Adipocyte (in vitro differentiated cells): ENCODE measurements around the gene GRIN2B.

Source experiments
- DNase-seq: peaks from one replicate; pipeline ENCODE4 v3.0.0-alpha.2; 2015; ENCODE audit warnings: low read depth
- H3K27me3 ChIP-seq: replicated peaks from 2 replicates; pipeline ENCODE4 v1.7.0; 2013; ENCODE audit warnings: mild to moderate bottlenecking, low read length, moderate library complexity; ENCODE audit not compliant: control insufficient read depth, insufficient read depth
- H3K36me3 ChIP-seq: 2 replicates; pipeline ENCODE4 v1.7.0; 2013; ENCODE audit warnings: low read length, mild to moderate bottlenecking, moderate library complexity; ENCODE audit not compliant: control insufficient read depth, insufficient read depth, severe bottlenecking
- H3K4me1 ChIP-seq: 2 replicates; pipeline ENCODE4 v1.7.0; 2013; ENCODE audit warnings: mild to moderate bottlenecking, low read length, moderate library complexity; ENCODE audit not compliant: control insufficient read depth, insufficient read depth
- H3K4me3 ChIP-seq: 2 replicates; pipeline ENCODE4 v1.7.0; 2013; ENCODE audit warnings: mild to moderate bottlenecking, low read length, moderate library complexity
- H3K9ac ChIP-seq: 2 replicates; pipeline ENCODE4 v1.7.0; 2013; ENCODE audit warnings: mild to moderate bottlenecking, low read length, moderate library complexity
- H3K9me3 ChIP-seq: 2 replicates; pipeline ENCODE4 v1.7.0; 2013; ENCODE audit warnings: mild to moderate bottlenecking, low read length, moderate library complexity; ENCODE audit not compliant: control insufficient read depth

The GRIN2B gene

GRCh38 chr12:13979772-13980378 lies 1.5 kb downstream of the GRIN2B start:
- no peak for DNase-seq
- Histone ChIP-seq H3K9ac (no peak overlapping the region), H3K9me3 (peaks cover 3% of the 10 kb centered on the region), H3K27me3 (peaks cover 74% of the 10 kb centered on the region), H3K4me1 (peaks cover 10% of the 10 kb centered on the region), H3K36me3 (no peaks in the 10 kb centered on the region), H3K4me3 (peak overlapping the region; percentile 83)

GRCh38 chr12:13978876-13979275 lies 2.5 kb downstream of the GRIN2B start:
- H3K27me3 ChIP-seq = peaks cover 75% of the 10 kb centered on the region
- DNase-seq = no peak

DNA sequence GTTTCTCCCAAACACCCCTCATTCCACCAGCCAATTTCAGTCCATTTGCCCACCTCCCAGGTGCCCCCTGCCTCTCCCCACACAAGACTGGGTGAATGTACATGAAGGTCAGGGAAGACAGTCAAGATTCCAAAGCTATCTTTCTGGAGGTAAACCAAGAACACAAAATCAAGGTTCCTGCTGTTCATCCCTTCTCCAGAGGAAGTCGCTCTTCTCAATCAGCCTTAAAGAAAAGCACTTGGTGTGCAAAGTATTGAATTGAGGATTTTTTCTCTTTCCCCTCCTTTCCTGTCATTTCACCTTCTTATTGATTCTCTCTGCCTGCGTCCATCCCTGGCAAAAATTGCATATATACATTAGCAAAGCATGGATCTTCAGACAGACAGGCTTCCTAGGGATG lies 4.5 kb downstream of the GRIN2B start:
- Histone ChIP-seq H3K9me3 (no peaks in the 10 kb centered on the region), H3K9ac (no peak overlapping the region), H3K4me1 (peaks cover 10% of the 10 kb centered on the region), H3K36me3 (no peaks in the 10 kb centered on the region), H3K4me3 (no peak overlapping the region), H3K27me3 (peaks cover 58% of the 10 kb centered on the region)
- no peak for DNase-seq

More at GRCh38 chr12:13978876-13979275, 2.5 kb downstream of the GRIN2B start:
- Histone ChIP-seq H3K4me3 (no peak overlapping the region), H3K36me3 (no peaks in the 10 kb centered on the region), H3K9ac (no peak overlapping the region), H3K4me1 (peaks cover 10% of the 10 kb centered on the region), H3K9me3 (peaks cover 3% of the 10 kb centered on the region)

DNA sequence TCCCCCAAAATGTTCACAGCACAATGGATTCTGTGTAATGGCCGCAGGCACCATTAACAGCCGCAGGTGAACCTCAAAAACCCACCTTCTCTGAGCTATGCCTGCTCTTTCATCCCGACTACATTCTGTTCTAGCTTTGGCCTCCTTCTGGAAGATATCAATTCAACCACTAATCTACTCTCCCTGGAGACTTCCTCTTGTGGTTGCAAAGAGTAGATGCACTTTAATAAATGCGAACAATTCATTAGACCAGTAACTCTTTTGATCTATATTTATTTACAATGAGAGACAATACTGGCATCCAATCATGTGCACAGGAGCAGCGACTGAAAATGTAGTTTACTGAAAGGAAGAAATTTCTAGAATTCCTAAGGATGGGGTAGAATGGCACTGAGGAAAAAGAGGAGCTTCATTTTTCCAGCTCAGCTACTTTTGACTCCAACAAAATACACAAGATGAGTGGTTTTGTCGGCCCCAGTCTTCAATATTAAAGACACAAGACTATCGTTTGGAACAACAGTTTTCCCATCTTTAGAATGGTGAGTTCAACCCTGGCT lies 5.3 kb downstream of the GRIN2B start:
- no peaks in the 10 kb centered on the region for H3K36me3 ChIP-seq
- no peak overlapping the region for H3K4me3 ChIP-seq
- H3K27me3 ChIP-seq = peaks cover 54% of the 10 kb centered on the region
- no peak overlapping the region for H3K9ac ChIP-seq
- H3K9me3 ChIP-seq = no peaks in the 10 kb centered on the region
- peaks cover 7% of the 10 kb centered on the region for H3K4me1 ChIP-seq
- DNase-seq = no peak

DNA sequence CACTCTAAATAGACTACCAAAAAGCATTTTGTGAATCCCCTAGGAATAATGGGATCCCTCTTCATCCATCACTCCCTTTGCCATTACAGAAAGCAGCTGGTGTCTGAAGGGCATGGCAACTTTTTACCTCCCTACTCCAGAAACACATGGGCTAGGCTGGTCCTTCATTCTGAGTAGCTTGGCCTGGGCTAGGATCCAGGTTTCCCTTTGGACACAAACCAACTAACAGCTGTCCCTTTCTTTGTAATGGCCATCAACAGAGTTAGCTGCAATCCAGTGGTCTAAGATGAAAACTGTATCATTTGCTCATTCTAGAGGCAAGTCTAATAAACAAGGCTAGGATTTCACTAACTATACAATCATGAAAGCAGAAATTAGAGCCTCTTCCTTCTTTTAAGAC lies 7.4 kb downstream of the GRIN2B start:
- no peak overlapping the region for H3K9ac ChIP-seq
- H3K4me1 ChIP-seq = no peaks in the 10 kb centered on the region
- no peaks in the 10 kb centered on the region for H3K36me3 ChIP-seq
- H3K4me3 ChIP-seq = no peak overlapping the region
- no peak for DNase-seq
- peaks cover 36% of the 10 kb centered on the region for H3K27me3 ChIP-seq
- no peaks in the 10 kb centered on the region for H3K9me3 ChIP-seq

- H3K27me3 ChIP-seq = peaks cover 23% of the 10 kb centered on the region
- no peak for DNase-seq
- no peaks in the 10 kb centered on the region for H3K4me1 ChIP-seq
- H3K9me3 ChIP-seq = no peaks in the 10 kb centered on the region
- no peak overlapping the region for H3K9ac ChIP-seq
- no peak overlapping the region for H3K4me3 ChIP-seq
- H3K36me3 ChIP-seq = no peaks in the 10 kb centered on the region
Observed at GRCh38 chr12:13970803-13971202, 10.6 kb downstream of the GRIN2B start.

DNA sequence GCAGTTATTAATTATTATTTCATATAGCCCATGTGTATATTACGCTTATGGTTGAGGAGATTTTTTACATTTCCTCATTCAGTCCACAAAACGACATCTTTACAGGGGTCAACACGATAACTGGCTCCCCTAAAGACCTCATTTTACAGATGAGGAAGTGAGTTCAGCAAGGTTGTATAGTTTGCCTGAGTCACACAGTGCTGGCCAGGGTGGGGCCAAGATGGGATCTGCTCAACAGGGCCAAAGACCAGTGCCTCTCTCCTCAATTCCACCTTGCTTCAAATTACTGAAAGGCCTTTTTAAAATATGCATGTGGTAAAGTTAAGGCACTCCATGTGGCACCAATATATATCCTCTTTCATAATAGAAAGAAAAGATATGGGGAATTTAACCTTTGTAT lies 13.1 kb downstream of the GRIN2B start:
- Histone ChIP-seq H3K4me3 (no peak overlapping the region), H3K9ac (no peak overlapping the region), H3K36me3 (no peaks in the 10 kb centered on the region), H3K9me3 (no peaks in the 10 kb centered on the region), H3K4me1 (no peaks in the 10 kb centered on the region), H3K27me3 (peaks cover 26% of the 10 kb centered on the region)
- no peak for DNase-seq

DNA sequence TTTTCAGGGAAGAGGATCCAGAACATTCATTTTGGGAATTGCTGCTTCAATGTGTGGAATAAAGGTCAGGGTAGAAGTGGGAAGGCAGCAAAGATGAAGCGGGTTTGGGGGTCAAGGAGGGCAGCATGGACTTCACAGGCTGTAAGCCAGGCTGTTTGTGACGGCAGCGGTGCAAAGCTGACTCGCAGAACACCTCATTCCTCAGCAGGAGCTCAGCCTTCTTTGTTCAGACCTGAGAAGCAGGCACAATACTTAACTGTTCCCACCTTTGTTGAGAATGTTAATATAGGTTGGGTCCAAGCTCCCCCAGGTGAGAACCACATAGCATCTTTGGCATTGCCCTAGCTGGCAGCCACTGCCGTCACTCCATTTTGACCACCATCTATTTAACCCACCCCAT lies 16.7 kb downstream of the GRIN2B start:
- H3K36me3 ChIP-seq = no peaks in the 10 kb centered on the region
- H3K27me3 ChIP-seq = peaks cover 44% of the 10 kb centered on the region
- H3K9ac ChIP-seq = no peak overlapping the region
- no peak overlapping the region for H3K4me3 ChIP-seq
- no peaks in the 10 kb centered on the region for H3K9me3 ChIP-seq
- DNase-seq = no peak
- no peaks in the 10 kb centered on the region for H3K4me1 ChIP-seq

GRCh38 chr12:13962699-13963098 lies 18.7 kb downstream of the GRIN2B start:
- Histone ChIP-seq H3K36me3 (no peaks in the 10 kb centered on the region), H3K4me1 (no peaks in the 10 kb centered on the region), H3K4me3 (no peak overlapping the region), H3K27me3 (peaks cover 45% of the 10 kb centered on the region), H3K9ac (no peak overlapping the region), H3K9me3 (no peaks in the 10 kb centered on the region)
- no peak for DNase-seq

DNA sequence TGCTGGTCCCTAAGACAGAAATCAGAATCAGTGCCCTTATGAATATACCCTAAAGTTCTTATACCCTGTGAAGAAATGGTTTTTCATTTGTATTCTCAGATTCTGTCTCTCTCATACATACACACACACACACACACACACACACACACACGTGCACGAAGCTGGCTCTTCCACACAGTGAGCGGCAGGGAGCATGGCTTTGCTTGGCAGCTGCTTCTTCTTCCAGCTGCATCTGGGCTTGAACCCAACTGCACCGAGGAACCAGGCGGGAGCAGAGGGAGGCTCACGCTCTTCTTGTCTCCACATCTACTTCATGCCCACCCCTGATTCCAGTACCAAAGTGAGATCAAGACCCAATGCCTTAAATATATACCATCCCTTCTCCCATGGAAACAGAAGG lies 19.4 kb downstream of the GRIN2B start:
- H3K4me3 ChIP-seq = no peak overlapping the region
- no peak for DNase-seq

DNA sequence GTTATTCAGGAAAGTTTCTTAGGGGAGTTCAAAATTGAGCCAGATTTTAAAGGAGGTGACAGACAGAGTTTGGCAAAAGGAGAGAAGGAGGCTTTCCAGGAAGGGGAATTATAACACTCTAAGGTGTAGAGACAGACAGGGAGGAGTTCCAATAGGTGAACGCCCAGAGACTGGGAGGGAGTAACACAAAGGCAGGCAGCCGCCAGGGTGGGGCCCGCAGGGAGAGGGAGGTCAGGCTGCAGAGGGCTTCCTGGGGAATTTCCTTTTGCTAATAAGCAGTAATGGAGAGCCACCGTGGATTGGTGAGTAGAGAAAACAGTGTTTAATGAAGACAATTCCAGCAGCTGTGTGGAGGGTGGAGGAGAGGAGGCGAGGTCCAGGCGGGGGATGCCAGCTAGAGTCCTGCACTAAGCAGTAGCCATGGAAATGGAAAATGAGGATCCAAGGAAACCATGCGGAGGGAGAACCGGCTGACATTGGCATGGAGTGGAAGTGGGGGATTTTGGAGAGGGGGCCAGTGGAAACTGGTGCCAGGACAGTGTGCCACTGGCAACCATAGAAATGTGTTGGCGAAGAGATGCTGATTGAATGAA lies 22.2 kb downstream of the GRIN2B start:
- no peak for DNase-seq
- no peak overlapping the region for H3K4me3 ChIP-seq

More for the DNA sequence above, 19.4 kb downstream of the GRIN2B start:
- Histone ChIP-seq H3K9ac (no peak overlapping the region), H3K9me3 (no peaks in the 10 kb centered on the region), H3K4me1 (no peaks in the 10 kb centered on the region), H3K36me3 (no peaks in the 10 kb centered on the region), H3K27me3 (peaks cover 45% of the 10 kb centered on the region)

More for the DNA sequence above, 22.2 kb downstream of the GRIN2B start:
- no peaks in the 10 kb centered on the region for H3K36me3 ChIP-seq
- peaks cover 27% of the 10 kb centered on the region for H3K27me3 ChIP-seq
- H3K4me1 ChIP-seq = peaks cover 2% of the 10 kb centered on the region
- no peak overlapping the region for H3K9ac ChIP-seq
- H3K9me3 ChIP-seq = no peaks in the 10 kb centered on the region
